Right ventricle myocardium inferior (tissue), 1 donor: Measurements from ENCODE around the gene MACROD2. TPM values are rescaled to one million over a fixed set of nuclear protein-coding genes. Genes with fewer than 3 reads are reported as not detected.

Experiments
- ATAC-seq: fragments of 200-7000 bp; cut with Tn5 transposase; one replicate; pipeline ENCODE4 v1.9.1; 2020; ENCODE audit warnings: mild to moderate bottlenecking, moderate library complexity
- DNase-seq: peaks from one replicate; pipeline ENCODE4 v3.0.0; 2021; ENCODE audit errors: missing footprints
- intact Hi-C: fragments of 100-400 bp; cut with DNase I; formaldehyde crosslinking; loops from one replicate; pipeline ENCODE4 v1.11.0; 2022
- total RNA-seq: library from RNA; stranded (reverse); fragmentation: NEBNext Ultra II Directional; extraction: Animal tissue kit (Norgen Biotek cat#: 25700); gene quantifications from one replicate; pipeline ENCODE4 v1.2.1, GENCODE V29; 2021
- donor health status: DM: no; HTN: yes; CAD: no; lungs with severe emphysema.

MACROD2 gene
- total RNA-seq, 1 donor from 2014 or later: 5.0 TPM

DNA sequence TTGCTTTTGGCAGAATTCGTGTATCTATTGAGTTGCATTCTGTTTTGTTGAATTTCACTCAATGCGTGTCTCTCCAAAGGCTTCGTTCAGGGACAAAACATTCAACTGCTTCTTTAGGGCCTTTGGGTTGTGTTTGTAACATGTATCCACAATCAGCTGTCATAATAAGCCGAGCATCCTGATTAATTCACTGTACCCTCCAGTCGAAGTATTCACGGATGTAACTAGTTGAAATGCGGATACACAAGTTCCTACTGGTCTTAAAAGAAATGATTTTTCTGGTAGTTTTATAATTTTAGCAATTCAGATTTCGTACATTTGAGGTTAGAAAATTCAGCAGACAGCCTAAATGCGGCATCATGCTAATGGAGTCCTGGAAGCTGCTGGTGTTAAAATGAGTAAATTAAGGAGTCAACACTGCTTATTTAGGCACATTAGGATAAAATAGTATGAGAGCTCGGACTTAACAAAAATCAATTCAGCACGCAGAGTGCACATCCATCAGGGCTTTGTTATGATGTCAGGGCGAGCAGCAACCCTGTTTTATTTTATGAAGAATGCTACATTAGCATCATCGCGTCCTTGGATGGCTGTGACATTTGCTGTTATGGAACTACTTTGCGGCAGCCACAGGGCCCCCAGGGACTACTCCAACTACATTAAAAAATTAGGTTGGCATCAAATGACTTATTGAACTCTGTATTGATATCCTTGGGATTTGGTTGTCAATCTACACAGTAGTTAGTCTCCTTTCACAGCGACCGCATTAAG is 831.4 kb downstream of the MACROD2 start:
- no peak for DNase-seq
- intact Hi-C loops: no loop called here
- ATAC-seq: no peak

DNA sequence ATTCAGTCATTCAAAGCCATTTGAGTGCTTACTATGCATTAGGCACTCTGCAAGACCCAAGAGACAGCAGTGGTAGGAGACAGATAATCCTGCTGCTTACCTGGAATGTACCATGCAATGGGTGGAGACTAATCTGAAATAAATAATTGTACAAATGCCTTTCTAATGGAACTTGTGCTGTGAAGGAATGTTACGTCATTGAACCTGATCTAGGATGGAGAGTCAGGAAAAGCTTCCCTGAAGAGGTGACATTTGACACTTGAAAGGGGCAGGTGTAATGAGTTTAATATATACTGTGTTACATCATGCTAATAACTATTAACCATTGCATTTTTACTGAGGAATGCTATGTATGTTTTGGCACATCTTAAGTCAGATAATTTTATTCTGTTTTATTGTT is 833.1 kb downstream of the MACROD2 start:
- ATAC-seq (no peak), DNase-seq (no peak)
- intact Hi-C loops: no loop called here

DNA sequence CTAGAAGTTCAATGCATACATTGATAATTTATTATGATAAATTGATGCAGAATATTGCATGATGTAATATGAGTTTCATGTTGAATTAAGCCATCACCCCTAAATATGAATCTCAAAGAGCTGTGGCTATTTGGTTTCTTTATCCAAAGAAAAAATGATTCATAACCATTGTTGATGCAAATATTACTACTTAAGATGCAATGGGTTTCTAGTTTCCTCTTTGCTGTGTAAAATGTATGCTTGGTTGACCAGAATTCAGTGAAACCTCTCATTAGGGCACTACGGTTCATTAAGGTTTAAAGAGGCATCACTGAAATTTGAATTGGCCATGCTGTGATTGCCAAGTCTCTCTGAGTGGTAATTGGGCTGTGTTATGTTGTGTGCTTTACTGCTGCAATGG is 834.6 kb downstream of the MACROD2 start:
- ATAC-seq (no peak), DNase-seq (no peak)
- intact Hi-C loops: no loop called here

DNA sequence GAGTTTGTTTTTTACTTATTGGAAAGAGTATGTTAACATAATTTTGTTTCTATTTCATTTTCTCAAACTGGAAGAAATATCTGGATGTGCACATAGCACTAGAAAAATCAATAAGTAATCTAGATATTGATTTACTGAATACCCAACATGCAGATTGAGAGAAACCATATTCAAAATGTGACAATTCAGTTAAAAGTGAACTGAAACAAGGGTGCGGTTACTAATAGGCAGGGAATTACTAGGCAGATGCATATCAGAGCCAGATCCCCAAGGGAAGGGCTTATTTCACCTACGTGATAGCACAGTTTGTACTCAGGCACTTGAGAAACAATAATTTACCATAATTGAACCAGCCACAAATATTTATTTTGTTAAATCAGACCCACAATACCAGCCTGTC is 835.1 kb downstream of the MACROD2 start:
- ATAC-seq: no peak
- intact Hi-C loops: no loop called here
- no peak for DNase-seq

DNA sequence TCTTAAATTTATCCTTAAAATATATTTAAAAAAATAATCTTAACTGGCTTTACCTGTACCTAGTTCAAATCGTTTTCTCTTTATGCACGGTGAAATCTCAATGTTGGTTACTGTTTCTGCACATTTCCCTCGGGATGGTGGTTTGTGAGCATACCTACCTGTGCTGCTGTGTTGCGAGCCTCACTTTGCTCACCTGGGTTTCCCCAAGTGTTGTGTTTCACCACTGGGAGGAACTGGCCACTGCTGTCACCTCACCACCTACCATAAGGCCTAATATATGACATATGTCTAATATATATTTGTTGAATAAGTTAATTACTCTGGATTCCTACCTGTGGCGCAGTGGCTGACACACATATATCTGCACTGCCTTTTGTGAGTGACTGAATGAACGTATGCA is 835.6 kb downstream of the MACROD2 start:
- intact Hi-C loops: no loop called here
- DNase-seq (no peak), ATAC-seq (no peak)

DNA sequence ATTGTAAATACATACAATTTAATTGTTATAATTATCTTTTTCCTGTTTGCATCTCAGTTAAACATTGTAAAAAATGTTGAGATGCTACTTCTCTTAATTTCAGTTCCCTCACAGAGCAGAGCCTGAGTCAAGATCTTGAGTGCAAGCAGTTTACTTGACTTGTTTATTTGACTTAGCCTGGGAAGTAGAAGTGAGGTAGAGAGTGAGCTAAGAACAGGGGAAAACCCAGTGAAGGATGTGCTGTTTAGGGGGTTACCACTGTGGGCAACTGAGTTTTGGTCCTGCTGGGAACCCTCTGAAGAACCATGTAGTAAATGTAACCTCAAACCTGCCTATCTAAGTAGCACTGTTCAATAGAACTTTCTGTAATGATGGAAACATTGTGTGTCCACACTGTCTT is 837.3 kb downstream of the MACROD2 start:
- no peak for DNase-seq
- ATAC-seq: no peak
- intact Hi-C loops: no loop called here

DNA sequence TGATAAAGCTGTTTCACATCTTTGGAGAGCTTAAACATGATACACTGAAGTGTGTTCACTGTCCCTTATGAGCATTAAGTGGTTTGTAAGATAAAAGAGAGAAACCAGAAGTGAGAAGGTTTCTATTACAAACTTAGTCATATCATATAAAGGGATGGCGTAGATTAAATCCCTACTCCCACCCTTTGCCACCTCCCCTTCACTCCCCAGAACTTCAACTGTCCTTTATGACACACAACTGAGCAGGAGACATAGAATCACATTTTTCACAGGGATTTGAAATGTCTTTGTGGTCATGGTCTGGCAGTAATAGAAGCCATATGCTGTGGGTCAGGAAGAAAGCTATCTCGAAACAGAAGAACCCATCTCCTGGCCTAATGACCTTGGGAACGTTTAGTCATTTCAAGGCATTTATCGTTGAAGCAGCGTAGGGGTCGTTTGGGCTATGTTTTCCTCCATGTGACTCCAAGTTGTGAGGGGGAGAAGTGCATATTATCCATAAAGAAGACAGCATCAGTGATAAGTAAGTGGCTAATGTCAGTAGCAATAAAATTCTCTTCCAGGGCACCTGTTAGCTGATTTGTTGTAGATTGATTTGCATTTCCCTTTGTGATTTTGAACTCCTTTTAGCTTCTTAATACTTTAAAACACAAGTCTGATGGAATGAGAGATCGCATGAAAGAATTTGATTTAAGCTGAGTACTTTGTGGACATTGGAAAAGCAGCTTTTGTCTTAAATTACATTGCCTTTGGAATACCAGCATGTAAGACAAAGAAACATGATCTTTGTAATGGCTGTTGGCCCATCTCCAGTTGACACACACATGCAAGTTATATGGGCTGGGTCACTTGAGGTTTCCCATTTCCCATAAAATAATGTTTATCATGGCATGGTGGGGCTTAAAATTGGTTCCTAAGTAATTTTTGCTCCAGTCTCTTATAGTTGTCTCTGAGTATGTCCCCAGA is 843.6 kb downstream of the MACROD2 start:
- no peak for ATAC-seq
- intact Hi-C loops: no loop called here
- DNase-seq: no peak

DNA sequence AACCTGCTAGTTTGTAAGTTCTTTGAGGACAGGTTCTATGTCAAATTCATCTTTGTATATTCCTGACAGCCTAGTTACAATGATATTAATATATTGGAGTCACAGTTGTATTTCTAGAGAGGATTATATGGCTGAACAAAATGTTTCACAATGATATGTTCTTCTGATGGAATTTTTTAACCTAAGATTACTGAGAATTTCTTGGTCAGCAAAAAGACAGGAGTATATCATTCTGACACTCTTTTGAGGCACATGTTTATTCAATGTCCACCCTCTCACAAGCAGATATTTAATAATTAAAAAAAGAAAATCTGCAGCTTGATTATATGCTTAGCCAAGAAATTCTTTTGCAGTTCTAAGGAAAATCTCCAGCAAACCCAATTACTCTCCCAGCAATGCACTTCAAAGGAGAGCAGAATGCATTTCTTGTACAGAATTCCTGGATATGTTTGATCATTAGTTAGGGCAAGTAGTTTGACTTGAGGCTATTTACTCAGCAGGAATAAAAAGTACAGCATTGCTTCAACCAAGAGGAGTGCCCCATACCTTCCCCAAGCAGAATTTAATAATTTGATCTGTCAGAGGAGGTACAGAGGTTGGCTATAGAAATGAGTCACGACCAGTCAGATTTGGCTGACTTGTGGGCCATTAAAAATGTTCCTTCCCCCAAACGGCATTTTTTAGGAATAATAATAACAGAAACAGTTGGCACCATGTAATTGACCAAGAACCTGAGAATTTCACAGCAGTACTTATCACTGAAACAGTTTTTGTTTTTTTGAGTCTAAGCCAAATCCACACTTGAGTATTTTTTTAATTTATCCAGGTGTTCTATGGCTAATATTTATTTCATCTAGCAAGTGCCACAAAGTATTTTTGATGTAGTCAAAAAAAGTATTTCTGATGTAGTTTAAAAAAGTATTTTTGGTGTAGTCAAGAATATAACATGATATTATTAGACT is 850.2 kb downstream of the MACROD2 start:
- intact Hi-C loops: no loop called here
- DNase-seq: no peak

DNA sequence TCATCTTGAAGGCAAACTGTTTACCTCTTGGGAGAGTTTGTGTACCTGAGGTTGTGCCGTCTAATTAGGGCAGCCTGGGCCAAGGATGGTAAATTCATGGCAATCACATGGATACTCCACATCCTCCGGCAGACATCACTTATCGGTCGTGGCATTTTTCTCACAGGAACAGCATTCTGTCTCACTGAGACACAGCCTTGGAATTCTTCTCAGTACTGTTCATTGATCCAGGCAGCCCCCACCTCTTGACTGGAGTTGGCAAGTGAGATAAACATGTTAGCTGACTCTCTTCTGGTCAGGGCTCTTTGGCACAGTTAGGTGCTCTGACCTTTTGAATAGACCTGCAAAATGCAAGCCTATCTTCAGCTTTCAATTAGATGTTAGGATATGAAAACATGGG is 853.5 kb downstream of the MACROD2 start:
- DNase-seq: no peak
- no peak for ATAC-seq
- intact Hi-C loops: no loop called here

More for the DNA sequence above, 850.2 kb downstream of the MACROD2 start:
- ATAC-seq: no peak

DNA sequence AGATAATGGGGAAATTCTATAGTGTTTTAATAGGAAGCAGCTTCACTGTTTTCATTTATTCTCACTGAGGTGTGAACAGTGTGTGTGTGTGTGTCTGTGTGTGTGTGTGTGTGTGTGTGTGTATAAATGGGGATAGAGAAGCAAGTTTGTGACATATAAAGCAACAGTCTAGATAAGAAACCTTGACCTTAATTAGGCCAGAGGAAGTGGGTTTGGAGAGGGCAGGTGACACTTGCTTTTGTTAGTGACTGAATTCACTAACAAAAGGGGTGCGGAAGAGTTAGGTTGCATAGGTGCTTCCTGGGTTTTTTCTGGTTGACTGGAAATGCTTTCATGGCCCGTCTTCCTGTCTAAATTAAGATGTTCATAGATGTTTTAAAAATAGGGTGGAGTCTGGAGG is 857.8 kb downstream of the MACROD2 start:
- DNase-seq: no peak
- intact Hi-C loops: no loop called here

DNA sequence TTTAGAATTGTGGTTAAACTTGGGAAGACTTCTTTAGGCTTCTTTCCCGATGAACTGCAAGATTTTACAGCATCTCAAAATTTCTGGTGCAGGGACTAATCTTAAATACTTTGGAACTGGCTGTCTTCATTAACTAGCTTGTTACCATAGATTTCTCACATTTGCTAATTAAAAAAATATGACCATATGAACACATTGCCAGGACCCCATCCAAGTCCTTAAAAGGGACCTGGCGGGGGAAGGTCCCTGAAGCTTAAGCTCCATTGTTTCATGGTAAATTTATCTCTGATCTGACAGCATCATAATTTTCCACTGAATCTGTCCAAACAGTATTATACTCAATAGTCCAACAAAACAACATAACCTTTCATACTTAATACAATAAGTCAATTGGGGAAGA is 859.9 kb downstream of the MACROD2 start:
- ATAC-seq: no peak
- intact Hi-C loops: no loop called here
- DNase-seq: no peak

More for the DNA sequence above, 857.8 kb downstream of the MACROD2 start:
- ATAC-seq: no peak

DNA sequence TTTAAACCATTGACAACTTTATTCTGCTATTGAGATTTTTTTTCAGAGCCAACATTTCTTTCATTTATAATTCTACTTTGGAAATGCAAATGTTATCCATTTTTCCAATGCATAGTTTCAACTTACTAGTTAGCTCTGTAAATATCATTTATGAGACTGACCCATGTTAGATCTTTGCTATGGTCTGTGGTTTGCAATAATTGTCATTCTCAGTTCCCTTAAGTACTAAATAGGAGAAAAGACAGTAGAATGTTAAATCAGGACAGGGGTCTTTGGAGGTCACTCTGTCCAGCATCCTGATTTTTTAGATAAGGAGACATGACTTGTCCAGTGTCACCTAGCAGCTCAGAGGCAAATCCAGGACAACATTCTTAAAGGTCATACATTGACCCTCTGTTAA is 864.3 kb downstream of the MACROD2 start:
- ATAC-seq (no peak), DNase-seq (no peak)
- intact Hi-C loops: no loop called here

DNA sequence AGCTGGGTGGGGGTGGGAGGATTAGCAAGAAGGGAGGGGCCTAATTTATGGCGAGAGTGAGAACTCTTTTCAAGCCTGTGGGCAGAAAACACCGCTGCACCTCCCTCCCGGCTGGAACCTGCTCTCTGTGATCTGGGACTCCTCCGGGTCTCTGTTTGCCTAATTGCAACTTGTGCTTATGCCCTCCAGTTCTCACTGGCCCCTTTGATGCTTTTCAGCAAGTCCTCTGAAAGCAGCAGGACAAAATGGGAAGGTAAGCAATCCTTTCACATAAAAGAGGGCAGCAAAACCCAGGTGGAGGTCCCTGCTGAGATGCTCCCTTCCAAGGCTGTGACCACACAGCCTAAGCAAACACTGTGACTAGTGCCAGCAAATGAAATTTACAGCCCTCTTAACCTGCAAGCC is 865.1 kb downstream of the MACROD2 start:
- DNase-seq (no peak), ATAC-seq (no peak)
- intact Hi-C loops: no loop called here

DNA sequence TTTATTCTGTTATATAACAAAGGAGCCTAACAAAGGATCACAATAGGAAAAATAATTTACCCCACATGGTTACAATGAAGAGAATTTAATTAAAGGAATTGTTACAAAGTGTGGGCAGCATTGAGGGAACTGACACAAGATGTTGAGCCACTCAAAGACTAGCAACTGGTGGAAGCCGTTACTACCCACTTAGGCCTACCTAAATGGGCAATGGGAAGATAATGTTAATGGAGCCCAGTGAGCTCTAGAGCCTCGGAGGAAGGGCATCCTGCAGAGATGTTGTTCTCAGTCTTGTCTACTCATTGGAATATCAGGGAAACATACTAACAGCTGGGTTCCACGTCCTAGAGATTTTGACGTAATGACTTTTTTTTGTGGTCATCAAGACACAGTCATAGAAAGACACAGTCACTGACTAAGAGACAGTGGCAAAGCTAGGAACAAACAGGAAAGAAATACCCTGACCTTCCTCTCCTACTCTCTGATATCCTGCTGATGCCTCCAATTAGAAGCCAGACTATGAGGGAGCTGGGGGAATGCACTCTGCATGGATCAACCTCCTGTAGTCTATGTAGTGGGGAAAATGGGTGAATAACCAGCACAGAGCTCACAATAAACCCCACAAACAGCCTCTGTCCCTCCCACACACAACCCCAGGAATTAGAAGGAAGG is 865.8 kb downstream of the MACROD2 start:
- no peak for ATAC-seq
- no peak for DNase-seq
- intact Hi-C loops: no loop called here

DNA sequence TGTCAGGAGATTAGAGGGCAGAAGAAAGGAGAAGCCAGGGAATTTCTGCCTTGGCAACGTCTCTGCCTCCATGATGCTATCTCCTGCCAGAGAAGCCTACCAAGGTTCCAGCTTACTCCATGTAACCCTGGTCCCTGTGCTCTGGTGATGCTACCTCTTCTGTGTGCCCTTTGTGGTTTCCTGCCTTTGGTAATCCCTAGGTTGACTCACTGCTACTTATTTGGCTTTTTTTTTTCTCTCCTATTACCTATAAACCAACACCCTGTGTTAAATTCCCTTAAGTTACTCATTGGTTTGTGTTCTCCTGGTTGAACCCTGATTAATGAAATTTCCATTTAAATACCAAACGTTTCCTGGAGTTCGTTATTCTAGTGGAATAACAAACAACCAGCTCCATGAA is 869.9 kb downstream of the MACROD2 start:
- intact Hi-C loops: no loop called here
- ATAC-seq: no peak
- no peak for DNase-seq

DNA sequence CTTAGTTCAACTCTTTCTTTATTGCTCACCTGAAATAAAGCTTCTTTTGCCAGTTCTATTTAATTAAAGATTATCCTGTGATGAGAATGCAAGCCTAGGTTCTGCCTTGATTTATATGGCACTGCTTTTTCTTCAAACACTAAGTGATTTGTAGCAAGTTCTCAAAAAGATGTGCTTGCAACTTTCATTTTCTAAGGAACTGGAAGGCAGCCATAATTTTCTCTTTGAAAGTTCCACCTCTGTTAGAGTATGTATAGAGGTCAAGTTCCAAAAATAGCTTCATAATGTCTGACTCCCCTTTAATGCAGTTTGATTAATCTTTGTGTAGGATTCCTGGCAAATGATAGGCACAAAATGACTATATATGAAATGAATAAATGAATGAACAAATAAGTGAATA is 870.4 kb downstream of the MACROD2 start:
- ATAC-seq: no peak
- DNase-seq: no peak
- intact Hi-C loops: no loop called here

DNA sequence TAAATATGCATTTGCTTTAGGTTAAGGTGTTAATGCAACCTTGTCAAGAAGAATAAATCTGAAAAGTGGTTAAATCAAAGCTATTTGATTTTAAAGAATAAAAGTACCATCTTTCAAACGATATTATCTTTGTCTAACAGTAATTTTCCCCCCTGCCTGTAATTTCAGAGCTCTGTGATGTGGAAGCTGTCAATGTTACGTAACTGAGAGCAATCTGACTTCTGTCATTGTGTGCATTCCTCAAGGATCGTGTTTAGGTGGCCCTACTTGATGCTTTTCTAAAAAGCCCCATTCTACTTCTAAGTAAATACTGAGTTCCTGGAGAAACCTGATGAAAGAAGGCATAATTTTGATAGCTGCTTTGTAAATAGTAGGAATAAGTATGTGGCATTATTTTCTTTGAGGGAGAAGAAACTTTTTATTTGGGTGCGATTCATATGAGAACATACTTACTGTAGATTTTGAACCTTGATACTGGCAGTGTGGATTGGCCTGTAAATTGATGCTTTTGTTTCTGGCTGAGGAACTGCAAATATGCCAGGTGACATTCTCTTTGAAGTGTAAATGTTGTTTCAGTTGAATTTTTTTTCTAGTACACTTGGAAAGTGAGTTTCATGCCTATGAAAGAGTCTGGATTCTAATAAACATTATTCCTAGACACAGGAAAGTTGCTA is 871.7 kb downstream of the MACROD2 start:
- no peak for DNase-seq
- intact Hi-C loops: no loop called here
- ATAC-seq: no peak
